Coronary artery (tissue), 2 donors: ENCODE data around the gene CDCA8.
"Not testable (repeated sequence)": the region's sequence is repeated elsewhere in the genome, so short reads cannot be mapped to it uniquely, and the experiment has no call there.

Experiments
- DNase-seq: peaks from one replicate; pipeline ENCODE4 v3.0.0-alpha.2; 2017; ENCODE audit warnings: low spot score
- H3K27ac ChIP-seq, 2 donors: fragments of 200-600 bp; sonication (generic); one replicate each; pipeline ENCODE4 v1.5.1; 2016 to 2019
- H3K4me3 ChIP-seq: fragments of 200-600 bp; sonication (generic); 2 replicates; pipeline ENCODE4 v1.5.1; 2016; ENCODE audit warnings: mild to moderate bottlenecking, moderate library complexity
- CTCF ChIP-seq: fragments of 200-600 bp; sonication (generic); IDR thresholded peaks from one replicate; pipeline ENCODE4 v1.5.1; 2019; ENCODE audit warnings: antibody characterized with exemption

Gene CDCA8

DNA sequence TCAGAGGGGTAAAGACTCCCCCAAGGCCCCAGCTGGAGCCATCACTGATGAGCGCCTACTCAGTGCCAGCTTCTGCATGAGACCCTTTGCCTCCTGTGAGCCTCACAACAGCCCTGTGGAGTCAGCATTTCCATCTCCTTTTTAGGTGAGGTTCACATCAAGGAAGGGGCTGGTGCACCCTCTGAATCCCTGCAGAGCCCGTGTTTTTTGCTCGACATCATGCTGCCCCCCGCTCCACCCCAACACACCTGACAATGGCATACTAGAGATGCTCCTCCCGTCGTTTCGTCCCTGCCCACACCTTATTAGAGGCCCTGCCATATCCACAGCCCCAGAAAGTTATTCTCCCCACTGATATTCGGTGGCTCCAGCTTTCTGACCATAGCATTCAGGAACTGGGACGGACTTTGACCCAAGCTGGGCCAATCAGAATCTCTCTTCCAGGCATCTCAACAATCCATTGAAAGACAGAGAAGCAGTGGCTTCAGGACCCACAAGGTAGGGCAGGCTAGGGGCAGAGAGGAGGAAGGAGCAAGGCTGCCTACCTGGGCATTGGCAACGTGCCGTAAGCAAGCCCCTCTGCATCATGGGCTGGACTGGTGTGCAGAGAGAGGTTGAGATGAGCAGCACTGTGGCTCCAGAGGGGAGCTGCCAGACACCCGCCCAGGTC is 39.9 kb downstream of the CDCA8 start:
- no peak overlapping the region for H3K27ac ChIP-seq
- no peak for TF ChIP-seq CTCF
- DNase-seq = no peak
- no peak overlapping the region for H3K4me3 ChIP-seq

DNA sequence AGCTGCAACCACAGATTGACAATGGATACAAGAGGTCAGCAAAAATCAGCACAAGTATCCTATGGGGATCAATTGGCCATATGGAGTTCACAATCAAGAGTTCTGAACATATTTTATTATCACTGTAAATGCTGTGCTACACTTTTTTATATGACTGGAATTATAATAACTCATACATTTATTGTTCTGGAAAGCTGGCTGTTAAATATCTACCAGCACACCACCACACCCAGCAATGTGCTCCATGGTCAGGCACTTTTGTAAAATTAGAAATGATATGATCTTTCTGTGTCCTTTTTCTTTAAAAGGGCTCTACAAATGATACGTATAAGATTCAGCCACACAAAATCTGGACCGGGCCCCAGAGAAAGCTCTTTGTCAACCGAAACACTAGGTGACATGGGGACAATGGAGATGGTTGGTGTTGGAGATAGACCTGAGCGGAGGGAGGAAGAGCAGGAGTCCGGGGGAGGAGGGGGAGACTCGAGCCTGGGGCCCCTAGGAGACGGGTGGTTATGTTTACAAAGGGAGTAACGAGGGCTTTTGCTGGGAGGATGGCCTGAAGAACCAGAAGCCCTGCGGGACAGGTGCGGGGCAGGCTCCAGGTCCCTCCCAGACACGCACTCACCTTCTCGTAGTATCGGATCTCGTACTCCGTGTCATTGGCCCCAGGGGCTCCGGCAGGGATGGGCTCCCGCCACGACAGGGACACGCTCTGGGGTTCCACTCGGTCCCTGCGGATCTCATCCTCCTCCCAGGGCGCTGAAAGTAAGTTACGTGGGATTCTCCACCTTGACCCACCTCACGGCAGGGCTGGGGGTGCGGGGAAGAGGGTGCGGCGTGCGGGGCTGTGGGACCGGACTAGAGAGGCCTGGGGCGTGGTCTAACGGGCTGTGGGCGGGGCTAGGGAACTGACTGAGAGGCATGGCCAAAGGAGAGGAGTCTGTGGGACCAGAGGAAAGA is 42.6 kb downstream of the CDCA8 start:
- Histone ChIP-seq H3K4me3 (no peak overlapping the region), H3K27ac (no peak overlapping the region)
- DNase-seq = no peak
- no peak for TF ChIP-seq CTCF

- H3K27ac ChIP-seq, H3K4me3 ChIP-seq, DNase-seq: not testable (repeated sequence)
Observed at GRCh38 chr1:37737975-37738374, 45.7 kb downstream of the CDCA8 start.

DNA sequence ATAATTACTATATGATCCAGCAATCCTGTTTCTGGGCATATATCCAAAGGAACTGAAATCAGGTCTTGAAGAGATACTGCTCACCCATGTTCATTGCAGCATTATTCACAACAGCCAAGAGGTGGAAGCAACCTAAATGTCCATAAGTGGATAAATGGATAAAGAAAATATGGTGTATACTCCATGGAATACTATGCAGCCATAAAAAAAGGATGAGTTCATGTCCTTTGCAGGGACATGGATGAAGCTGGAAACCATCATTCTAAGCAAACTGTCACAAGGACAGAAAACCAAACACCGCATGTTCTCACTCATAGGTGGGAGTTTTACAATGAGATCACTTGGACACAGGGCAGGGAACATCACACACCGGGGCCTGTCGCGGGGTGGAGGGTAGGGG is 46.3 kb downstream of the CDCA8 start:
- H3K4me3 ChIP-seq, H3K27ac ChIP-seq, DNase-seq: not testable (repeated sequence)

- H3K4me3 ChIP-seq = no peak overlapping the region
- no peak for TF ChIP-seq CTCF
- no peak overlapping the region for H3K27ac ChIP-seq
- DNase-seq = no peak
Observed at GRCh38 chr1:37739222-37739621, 46.9 kb downstream of the CDCA8 start.

DNA sequence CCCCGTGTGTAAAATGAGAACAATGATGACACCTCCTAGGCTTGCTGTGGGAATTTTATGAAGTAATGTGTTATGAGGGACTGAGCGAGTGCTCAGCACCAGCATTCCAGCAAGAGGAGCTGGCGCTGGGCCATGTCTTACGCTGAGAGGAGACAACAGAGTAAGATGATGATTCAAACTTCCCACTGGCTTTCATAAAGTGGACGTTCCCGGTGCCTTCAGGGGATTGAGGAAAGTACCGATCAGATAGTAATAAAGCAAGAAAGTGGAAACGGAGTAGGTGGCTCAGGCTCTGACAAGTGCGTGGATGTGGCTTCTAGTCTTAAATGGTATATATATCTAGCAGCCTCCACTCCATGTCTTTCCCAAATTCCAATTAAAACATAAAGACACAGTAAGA is 48.8 kb downstream of the CDCA8 start:
- Histone ChIP-seq H3K27ac (no peak overlapping the region), H3K4me3 (no peak overlapping the region)
- DNase-seq = no peak
- no peak for TF ChIP-seq CTCF

- no peak for TF ChIP-seq CTCF
- no peak for DNase-seq
- Histone ChIP-seq H3K27ac (no peak overlapping the region), H3K4me3 (no peak overlapping the region)
Observed at GRCh38 chr1:37741662-37742061, 49.3 kb downstream of the CDCA8 start.

GRCh38 chr1:37746806-37747205 is 54.5 kb downstream of the CDCA8 start:
- H3K4me3 ChIP-seq = no peak overlapping the region
- H3K27ac ChIP-seq = no peak overlapping the region
- DNase-seq = no peak
- TF ChIP-seq CTCF = no peak
